Adipocyte (in vitro differentiated cells): ENCODE data around the gene RGS3.

Experiments used
- DNase-seq: peaks from one replicate; pipeline ENCODE4 v3.0.0-alpha.2; 2015; ENCODE audit warnings: low read depth
- H3K27me3 ChIP-seq: replicated peaks from 2 replicates; pipeline ENCODE4 v1.7.0; 2013; ENCODE audit warnings: mild to moderate bottlenecking, low read length, moderate library complexity; ENCODE audit not compliant: control insufficient read depth, insufficient read depth
- H3K36me3 ChIP-seq: 2 replicates; pipeline ENCODE4 v1.7.0; 2013; ENCODE audit warnings: low read length, mild to moderate bottlenecking, moderate library complexity; ENCODE audit not compliant: control insufficient read depth, insufficient read depth, severe bottlenecking
- H3K4me1 ChIP-seq: 2 replicates; pipeline ENCODE4 v1.7.0; 2013; ENCODE audit warnings: mild to moderate bottlenecking, low read length, moderate library complexity; ENCODE audit not compliant: control insufficient read depth, insufficient read depth
- H3K4me3 ChIP-seq: 2 replicates; pipeline ENCODE4 v1.7.0; 2013; ENCODE audit warnings: mild to moderate bottlenecking, low read length, moderate library complexity
- H3K9ac ChIP-seq: 2 replicates; pipeline ENCODE4 v1.7.0; 2013; ENCODE audit warnings: mild to moderate bottlenecking, low read length, moderate library complexity
- H3K9me3 ChIP-seq: 2 replicates; pipeline ENCODE4 v1.7.0; 2013; ENCODE audit warnings: mild to moderate bottlenecking, low read length, moderate library complexity; ENCODE audit not compliant: control insufficient read depth

RGS3 gene

DNA sequence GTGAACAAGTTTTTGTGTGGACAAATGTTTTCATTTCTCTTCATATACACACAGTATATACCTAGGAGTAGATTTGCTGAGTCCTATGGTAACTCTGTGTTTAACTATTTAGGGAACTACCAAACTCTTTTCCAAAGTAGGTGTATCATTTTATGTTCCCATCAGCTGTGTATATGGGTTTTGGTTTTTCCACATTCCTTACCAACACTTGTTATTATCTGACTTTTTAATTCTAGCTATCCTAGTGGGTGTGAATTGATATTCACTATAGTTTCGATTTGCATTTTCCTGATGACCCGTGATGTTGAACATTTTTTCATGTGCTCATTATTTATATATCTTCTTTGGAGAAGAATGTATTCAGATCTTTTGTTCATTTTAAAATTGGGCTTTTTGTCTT is 3.7 kb downstream of the RGS3 start:
- H3K36me3 ChIP-seq, result no peaks in the 10 kb centered on the region
- no peak overlapping the region for H3K9ac ChIP-seq
- no peak for DNase-seq
- peaks cover 27% of the 10 kb centered on the region for H3K27me3 ChIP-seq
- H3K4me1 ChIP-seq, result peaks cover 17% of the 10 kb centered on the region
- H3K4me3 ChIP-seq, result no peak overlapping the region
- peaks cover 7% of the 10 kb centered on the region for H3K9me3 ChIP-seq

DNA sequence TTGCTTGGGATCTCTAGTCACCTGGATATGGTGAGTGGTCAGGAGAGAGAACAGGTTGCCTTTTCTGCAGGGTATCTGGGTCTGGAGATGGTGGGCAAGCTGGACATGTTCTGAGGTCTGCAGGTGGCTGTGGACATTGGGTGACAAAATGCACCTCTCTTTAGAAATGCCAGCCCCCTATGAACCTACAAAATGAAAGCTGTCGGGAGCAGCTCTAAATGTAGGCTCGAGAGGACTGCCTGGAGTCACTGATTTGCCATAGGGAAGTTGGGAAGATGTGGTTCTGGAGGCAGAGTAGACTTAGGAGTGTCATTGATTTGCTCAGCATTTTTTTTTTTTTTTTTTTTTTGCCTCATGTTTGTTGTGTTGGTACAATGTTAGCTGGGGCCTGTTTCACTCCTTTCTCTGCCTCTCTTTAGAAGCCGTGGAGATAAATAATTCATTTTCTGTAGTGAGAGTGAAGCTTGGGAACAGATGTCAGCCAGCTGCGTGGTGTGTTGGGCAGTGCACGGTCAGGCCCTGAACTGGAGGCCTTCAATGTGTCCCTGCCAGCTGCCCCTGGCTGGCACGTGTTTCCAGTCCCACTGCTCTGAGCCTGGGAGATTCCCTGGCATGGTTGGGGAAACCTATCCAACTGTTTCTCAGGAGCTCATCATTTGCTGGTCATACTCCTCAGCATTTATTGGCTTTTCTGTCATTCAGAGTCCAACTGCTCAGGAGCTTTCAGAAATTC is 5.4 kb downstream of the RGS3 start:
- DNase-seq, result no peak
- Histone ChIP-seq H3K9ac (no peak overlapping the region), H3K27me3 (peaks cover 11% of the 10 kb centered on the region)

DNA sequence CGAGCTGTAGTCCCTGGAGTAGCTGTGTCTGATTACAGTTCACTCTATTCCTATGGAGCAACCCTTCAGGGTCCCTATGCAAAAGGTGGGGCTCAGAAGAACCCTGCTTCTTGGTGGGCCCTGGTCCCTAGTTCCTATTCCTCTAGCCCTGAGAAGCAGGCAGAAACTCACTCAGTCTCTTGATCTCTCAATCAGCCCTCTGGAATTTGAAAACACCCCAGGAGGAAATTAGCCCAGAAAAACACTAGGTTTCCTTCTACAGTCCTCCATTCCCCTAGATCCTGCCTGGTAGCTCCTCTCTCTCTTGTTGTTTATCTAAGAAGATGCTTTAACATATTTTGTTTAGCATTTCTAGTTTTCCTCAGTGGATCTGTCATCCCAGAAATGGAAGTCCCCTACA is 7.6 kb downstream of the RGS3 start:
- no peak for DNase-seq
- no peaks in the 10 kb centered on the region for H3K27me3 ChIP-seq
- H3K9me3 ChIP-seq, result peaks cover 7% of the 10 kb centered on the region
- H3K4me3 ChIP-seq, result no peak overlapping the region
- no peak overlapping the region for H3K9ac ChIP-seq
- no peaks in the 10 kb centered on the region for H3K36me3 ChIP-seq
- H3K4me1 ChIP-seq, result peaks cover 23% of the 10 kb centered on the region

More for the DNA sequence above, 5.4 kb downstream of the RGS3 start:
- peaks cover 14% of the 10 kb centered on the region for H3K4me1 ChIP-seq
- H3K36me3 ChIP-seq, result no peaks in the 10 kb centered on the region
- H3K9me3 ChIP-seq, result peaks cover 7% of the 10 kb centered on the region
- no peak overlapping the region for H3K4me3 ChIP-seq

DNA sequence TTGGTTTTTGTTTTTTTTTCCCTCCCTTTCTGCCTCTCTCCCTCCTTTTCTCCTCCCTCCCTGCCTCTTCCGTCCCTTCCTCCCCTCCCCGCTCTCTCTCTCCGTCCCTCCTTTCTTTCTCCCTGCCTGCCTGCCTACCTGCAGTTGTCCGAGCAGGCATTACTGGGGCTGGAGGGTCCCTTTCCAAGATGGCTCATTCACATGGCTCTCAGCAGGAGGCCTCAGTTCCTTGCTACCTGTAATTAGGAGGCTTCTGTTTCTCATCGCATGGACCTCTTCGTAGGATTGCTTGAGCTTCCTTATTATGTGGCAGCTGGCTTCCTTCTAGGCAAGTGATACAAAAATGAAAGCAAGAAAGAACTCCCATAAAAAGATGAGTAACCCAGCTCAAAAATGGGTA is 8.0 kb downstream of the RGS3 start:
- H3K9ac ChIP-seq, result no peak overlapping the region
- H3K9me3 ChIP-seq, result peaks cover 7% of the 10 kb centered on the region
- DNase-seq, result no peak
- no peaks in the 10 kb centered on the region for H3K36me3 ChIP-seq
- H3K4me3 ChIP-seq, result no peak overlapping the region
- peaks cover 23% of the 10 kb centered on the region for H3K4me1 ChIP-seq
- no peaks in the 10 kb centered on the region for H3K27me3 ChIP-seq

DNA sequence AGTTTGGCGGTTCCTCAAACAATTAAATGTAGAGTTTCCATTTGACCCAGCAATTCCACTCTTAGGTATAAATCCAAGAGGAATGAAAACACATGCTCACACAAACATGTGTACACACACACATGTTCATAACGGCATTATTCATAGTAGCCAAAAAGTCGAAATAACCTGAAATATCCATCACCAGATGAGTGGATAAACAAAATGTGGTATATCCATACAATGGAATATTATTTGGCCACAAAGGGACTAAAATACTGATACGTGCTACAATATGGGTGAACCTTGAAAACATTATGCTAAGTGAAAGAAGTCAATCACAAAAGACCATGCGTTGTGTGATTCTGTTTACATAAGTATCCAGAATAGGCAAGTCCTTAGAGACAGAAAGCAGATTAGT is 8.7 kb downstream of the RGS3 start:
- Histone ChIP-seq H3K9me3 (peaks cover 2% of the 10 kb centered on the region), H3K4me1 (peaks cover 23% of the 10 kb centered on the region), H3K36me3 (no peaks in the 10 kb centered on the region), H3K9ac (no peak overlapping the region), H3K27me3 (peaks cover 3% of the 10 kb centered on the region), H3K4me3 (no peak overlapping the region)
- no peak for DNase-seq

DNA sequence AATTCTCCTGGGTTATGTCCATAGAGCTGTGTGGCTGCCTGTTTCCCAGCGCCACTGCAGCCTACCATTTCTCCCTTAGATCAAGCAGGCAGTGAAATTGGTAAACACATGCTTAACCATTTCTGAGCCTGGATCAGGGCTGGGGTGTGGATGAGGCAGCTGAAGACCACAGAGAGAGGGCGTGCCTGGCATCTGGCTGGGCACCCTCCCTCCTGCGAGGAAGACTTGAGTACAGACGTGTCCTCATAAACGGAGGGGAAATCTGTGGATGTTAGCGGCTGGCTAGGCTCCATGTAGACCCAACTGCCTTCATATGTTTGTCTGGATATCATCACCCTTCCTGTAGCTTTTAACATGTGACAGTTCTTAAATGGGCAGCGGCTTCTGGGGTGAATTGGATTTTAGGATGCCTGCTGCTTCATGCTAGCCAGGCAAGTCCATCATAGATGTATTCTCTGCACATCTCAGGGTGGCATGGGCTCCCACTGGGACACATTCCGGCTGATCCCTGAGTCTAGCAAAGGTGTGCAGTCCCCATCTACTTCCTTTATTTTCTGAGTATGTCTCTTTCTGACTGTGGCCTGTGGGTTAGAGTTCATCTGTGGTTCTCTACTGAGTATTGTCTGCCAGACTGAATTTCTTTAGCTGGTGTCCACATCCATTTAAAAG is 11.0 kb downstream of the RGS3 start:
- H3K9me3 ChIP-seq, result no peaks in the 10 kb centered on the region
- DNase-seq, result no peak
- peaks cover 18% of the 10 kb centered on the region for H3K4me1 ChIP-seq
- peaks cover 6% of the 10 kb centered on the region for H3K27me3 ChIP-seq
- H3K9ac ChIP-seq, result no peak overlapping the region
- no peak overlapping the region for H3K4me3 ChIP-seq
- no peaks in the 10 kb centered on the region for H3K36me3 ChIP-seq

DNA sequence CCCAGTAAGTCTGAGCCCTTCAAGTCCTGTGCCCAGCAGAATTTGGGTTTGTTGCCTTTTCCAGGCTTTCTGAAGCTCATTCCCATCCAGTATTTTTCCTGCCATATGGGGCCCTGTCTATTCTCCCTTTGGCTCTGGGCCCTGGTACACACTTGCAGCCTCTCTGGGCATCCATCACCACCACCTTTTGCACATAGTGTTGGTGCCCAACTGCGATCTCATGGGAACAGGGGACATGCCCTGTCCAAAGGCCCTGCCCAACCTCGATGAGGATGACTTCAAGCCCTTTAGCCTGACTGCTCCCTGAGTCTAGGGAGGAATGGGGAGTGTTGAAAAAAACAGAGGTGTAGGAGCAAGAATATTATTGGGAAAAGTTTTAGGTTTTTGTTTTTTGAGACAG is 11.5 kb downstream of the RGS3 start:
- H3K9me3 ChIP-seq, result no peaks in the 10 kb centered on the region
- no peaks in the 10 kb centered on the region for H3K36me3 ChIP-seq
- H3K27me3 ChIP-seq, result peaks cover 6% of the 10 kb centered on the region
- DNase-seq, result no peak
- H3K9ac ChIP-seq, result no peak overlapping the region
- H3K4me3 ChIP-seq, result no peak overlapping the region
- H3K4me1 ChIP-seq, result peaks cover 15% of the 10 kb centered on the region

DNA sequence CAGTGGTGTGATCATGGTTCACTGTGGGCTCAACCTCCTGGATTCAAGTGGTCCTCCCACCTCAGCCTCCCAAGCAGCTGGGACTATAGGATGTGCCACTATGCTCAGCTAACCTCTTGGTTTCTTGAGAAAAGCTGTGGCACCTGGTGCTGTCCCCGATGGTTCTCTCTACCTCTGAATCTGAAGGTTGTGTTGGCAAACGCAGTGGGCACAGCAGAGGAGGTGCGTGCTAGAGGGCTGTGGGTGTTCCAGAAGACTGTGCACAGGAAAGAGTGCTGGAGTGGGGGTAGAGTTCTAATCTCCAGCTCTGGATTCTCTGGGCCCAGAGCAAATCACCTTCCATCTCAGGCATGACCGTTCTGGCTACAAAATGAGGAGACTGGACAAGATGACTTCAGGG is 12.5 kb downstream of the RGS3 start:
- Histone ChIP-seq H3K36me3 (no peaks in the 10 kb centered on the region), H3K9me3 (no peaks in the 10 kb centered on the region), H3K4me3 (no peak overlapping the region), H3K27me3 (peaks cover 6% of the 10 kb centered on the region), H3K9ac (no peak overlapping the region), H3K4me1 (peaks cover 12% of the 10 kb centered on the region)
- DNase-seq, result no peak

DNA sequence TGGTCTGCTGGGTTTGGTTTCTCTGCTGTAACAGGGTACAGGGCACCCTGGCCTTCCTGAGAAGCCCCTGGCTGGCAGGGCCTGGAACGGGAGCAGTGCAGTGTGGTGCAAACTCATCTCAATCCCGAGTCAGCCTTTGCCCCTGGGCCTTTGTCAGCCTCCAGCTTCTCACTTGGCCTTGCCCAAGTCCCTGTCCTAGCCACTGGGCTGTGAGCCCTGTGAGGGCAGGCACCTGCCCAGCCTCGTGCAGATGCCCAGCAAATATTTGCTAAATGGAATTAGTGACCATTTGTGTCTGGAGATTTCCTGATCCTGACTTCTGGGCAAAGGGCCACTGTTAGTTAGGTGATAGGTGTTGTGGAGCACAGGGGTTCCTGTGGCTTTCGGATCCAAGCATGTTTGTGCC is 13.0 kb downstream of the RGS3 start:
- Histone ChIP-seq H3K4me1 (peaks cover 9% of the 10 kb centered on the region), H3K9me3 (no peaks in the 10 kb centered on the region), H3K27me3 (peaks cover 6% of the 10 kb centered on the region), H3K36me3 (no peaks in the 10 kb centered on the region), H3K4me3 (no peak overlapping the region), H3K9ac (no peak overlapping the region)
- no peak for DNase-seq

DNA sequence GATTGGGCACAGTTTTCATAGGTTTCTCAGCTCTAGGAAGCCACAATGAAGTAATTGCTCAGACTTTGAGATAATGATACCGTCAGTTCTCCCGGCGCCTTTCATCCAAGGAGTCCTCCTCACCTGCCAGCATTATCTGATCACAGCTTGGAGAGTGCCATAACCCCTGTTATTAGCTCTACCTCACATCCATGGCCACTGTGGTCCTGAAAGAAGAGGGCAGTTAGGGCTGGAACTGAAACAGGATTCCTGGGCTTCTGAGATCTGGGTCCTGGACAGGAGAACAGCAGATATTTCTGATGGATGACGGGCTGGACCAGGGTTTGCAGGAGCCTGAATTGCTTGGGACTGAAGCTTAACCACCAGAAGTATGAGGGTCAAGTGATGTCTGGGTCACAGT is 13.5 kb downstream of the RGS3 start:
- Histone ChIP-seq H3K4me3 (no peak overlapping the region), H3K36me3 (no peaks in the 10 kb centered on the region)
- no peak for DNase-seq

DNA sequence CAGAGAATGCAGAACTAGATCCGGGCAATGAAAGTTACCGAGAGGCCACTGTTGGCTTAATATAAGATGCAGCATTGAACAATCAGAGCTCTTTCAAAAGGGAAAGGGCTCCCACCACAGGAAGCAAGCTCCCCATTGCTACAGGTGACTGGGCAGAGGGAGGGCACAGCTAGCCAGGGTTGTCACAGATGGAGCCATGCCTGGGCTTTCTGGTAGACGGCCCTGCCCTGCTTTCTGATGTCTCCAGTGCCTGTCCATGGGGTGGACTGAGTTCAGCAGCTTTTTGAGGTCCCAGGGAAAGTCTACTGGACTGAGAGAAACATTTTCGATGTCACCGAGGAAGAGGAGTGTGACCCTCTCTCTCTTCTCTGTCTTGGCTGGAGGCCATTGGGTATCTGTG is 14.1 kb downstream of the RGS3 start:
- Histone ChIP-seq H3K9ac (no peak overlapping the region), H3K4me3 (no peak overlapping the region), H3K9me3 (no peaks in the 10 kb centered on the region), H3K4me1 (peaks cover 9% of the 10 kb centered on the region), H3K27me3 (peaks cover 6% of the 10 kb centered on the region), H3K36me3 (no peaks in the 10 kb centered on the region)
- no peak for DNase-seq

More for the DNA sequence above, 13.5 kb downstream of the RGS3 start:
- peaks cover 6% of the 10 kb centered on the region for H3K27me3 ChIP-seq
- H3K9ac ChIP-seq, result no peak overlapping the region
- H3K4me1 ChIP-seq, result peaks cover 9% of the 10 kb centered on the region
- H3K9me3 ChIP-seq, result no peaks in the 10 kb centered on the region
